DND-41 (cell line): ENCODE measurements around the gene CDIPT.

ENCODE experiments used
- CTCF ChIP-seq: IDR thresholded peaks from 2 replicates; pipeline ENCODE4 v1.5.1; 2012; ENCODE audit warnings: borderline replicate concordance, low read length, moderate library complexity, mild to moderate bottlenecking; ENCODE audit not compliant: poor library complexity, severe bottlenecking; ENCODE audit errors: extremely low read depth
- EZH2 ChIP-seq: IDR thresholded peaks from 3 replicates; pipeline ENCODE4 v1.6.1; 2012; ENCODE audit warnings: borderline replicate concordance, low read depth, mild to moderate bottlenecking, moderate library complexity, low read length, inconsistent platforms; ENCODE audit not compliant: severe bottlenecking

- TF ChIP-seq CTCF (peak; percentile 37), EZH2 (no peak)
Measured at GRCh38 chr16:29842732-29843346, 20.2 kb downstream of the CDIPT start.
